K562 (cell line): Measurements from ENCODE around the gene C19orf85. TPM values are rescaled to one million over a fixed set of nuclear protein-coding genes. Genes with fewer than 3 reads are reported as not detected.

Source experiments
- ATAC-seq: fragments of 200-7000 bp; cut with Tn5 transposase; 3 replicates; pipeline ENCODE4 v1.9.1; 2020; ENCODE audit warnings: moderate library complexity
- BruUV-seq: library from RNA; stranded (reverse); fragments of 400-500 nt; replicated peaks from 2 replicates; lab custom pipeline; 2021; lab: Mats Ljungman, UMichigan
- CTCF ChIA-PET: fragments of 300-600 bp; formaldehyde crosslinking; extraction: SDS; loops from one replicate; lab custom pipeline; 2021; ENCODE audit warnings: low intra/inter-chr PET ratio; lab: Yijun Ruan, JAX
- POLR2A ChIA-PET: fragments of 300-600, 350-650 bp; sonication (Branson Sonifier 250); formaldehyde crosslinking; extraction: SDS; loops from one replicate; lab custom pipeline; 2021; ENCODE audit warnings: antibody characterized with exemption, inconsistent platforms; lab: Yijun Ruan, JAX
- DNase-seq, 4 experiments: peaks; one replicate each; pipeline versions ENCODE4 v3.0.0 to v3.0.0-alpha.2; 2011 to 2018; ENCODE audit warnings: low spot score in 3 of 4, mixed read lengths in 3 of 4; ENCODE audit errors: extremely low read depth in 1 of 4
- FAIRE-seq: peaks from 2 replicates; lab custom pipeline; 2011; peaks lifted over from hg19 to GRCh38; lab: Jason Lieb, UNC
- H2AFZ ChIP-seq: 2 replicates; pipeline ENCODE4 v1.6.0; 2011; ENCODE audit warnings: low read depth, low read length, control low read depth, inconsistent platforms
- H3K27ac ChIP-seq: fragments of 200-600 bp; 3 replicates; pipeline ENCODE4 v1.8.0; 2011; ENCODE audit warnings: low read depth, mild to moderate bottlenecking, control low read depth, inconsistent platforms, low read length, moderate library complexity, mixed read lengths; ENCODE audit errors: extremely low read depth
- H3K27me3 ChIP-seq, 2 experiments: fragments of 300-600 bp in 1 of 2; 2 replicates in 1 of 2; 3 replicates in 1 of 2; pipeline versions ENCODE4 v1.6.0 to v1.8.0; 2011; ENCODE audit warnings: inconsistent platforms in 2 of 2, low read length in 2 of 2, mild to moderate bottlenecking in 1 of 2, mixed read lengths in 1 of 2, moderate library complexity in 1 of 2; ENCODE audit not compliant: control insufficient read depth in 2 of 2, insufficient read depth in 2 of 2
- H3K36me3 ChIP-seq: fragments of 300-600 bp; 3 replicates; pipeline ENCODE4 v1.8.0; 2011; ENCODE audit warnings: mild to moderate bottlenecking, low read length, inconsistent platforms; ENCODE audit not compliant: control insufficient read depth, insufficient read depth
- H3K4me1 ChIP-seq, 2 experiments: fragments of 200-600 bp in 1 of 2; replicated peaks in 1 of 2; 2 replicates in 1 of 2; 3 replicates in 1 of 2; pipeline versions ENCODE4 v1.5.1 to v1.8.0; 2011; ENCODE audit warnings: inconsistent platforms in 2 of 2, low read length in 2 of 2, mild to moderate bottlenecking in 1 of 2, mixed read lengths in 1 of 2, moderate library complexity in 1 of 2; ENCODE audit not compliant: control insufficient read depth in 2 of 2, insufficient read depth in 2 of 2
- H3K4me2 ChIP-seq: 2 replicates; pipeline ENCODE4 v1.6.1; 2011; ENCODE audit warnings: low read length, control low read depth, inconsistent platforms, mixed read lengths; ENCODE audit not compliant: insufficient read depth
- H3K4me3 ChIP-seq: fragments of 200-600 bp; sonication (generic), shearing (Covaris generic); 2 replicates; pipeline ENCODE4 v1.5.1; 2016; ENCODE audit warnings: control low read depth, inconsistent platforms
- H3K79me2 ChIP-seq: fragments of 200-600 bp; 3 replicates; pipeline ENCODE4 v1.8.0; 2011; ENCODE audit warnings: low read length, inconsistent platforms; ENCODE audit not compliant: control insufficient read depth, insufficient read depth
- H3K9ac ChIP-seq, 2 experiments: 2 replicates each; pipeline versions ENCODE4 v1.6.0 to v1.6.1; 2011; ENCODE audit warnings: low read depth in 2 of 2, low read length in 2 of 2, control low read depth in 1 of 2, inconsistent platforms in 1 of 2, mild to moderate bottlenecking in 1 of 2, mixed read lengths in 1 of 2; ENCODE audit not compliant: insufficient read depth in 1 of 2
- H3K9me1 ChIP-seq: one replicate; pipeline ENCODE4 v1.6.0; 2011; ENCODE audit warnings: inconsistent platforms, mild to moderate bottlenecking, low read length, moderate library complexity; ENCODE audit not compliant: control insufficient read depth, insufficient read depth
- H3K9me3 ChIP-seq: replicated peaks from 2 replicates; pipeline ENCODE4 v1.5.1; 2011; ENCODE audit warnings: low read depth, low read length, inconsistent platforms; ENCODE audit not compliant: control insufficient read depth, insufficient read depth
- H4K20me1 ChIP-seq: replicated peaks from 2 replicates; pipeline ENCODE4 v1.6.1; 2011; ENCODE audit warnings: low read length, inconsistent platforms, mixed read lengths; ENCODE audit not compliant: control insufficient read depth, insufficient read depth
- CBFA2T2 ChIP-seq: fragments of 450-650 bp; conservative IDR thresholded peaks from 2 replicates; pipeline ENCODE4 v1.6.1; 2017; ENCODE audit warnings: mild to moderate bottlenecking
- CBX2 ChIP-seq: fragments of 200-600 bp; sonication (generic); IDR thresholded peaks from one replicate; pipeline ENCODE4 v1.6.1; 2012; ENCODE audit warnings: mild to moderate bottlenecking, low read length, inconsistent platforms; ENCODE audit not compliant: insufficient read depth, poor library complexity, severe bottlenecking
- CTCFL ChIP-seq: IDR thresholded peaks from 2 replicates; pipeline ENCODE4 v1.6.1; 2011; ENCODE audit warnings: borderline replicate concordance, low read depth, mild to moderate bottlenecking, moderate library complexity, low read length; ENCODE audit not compliant: insufficient read depth, poor library complexity, severe bottlenecking
- DPF2 ChIP-seq: fragments of 450-650 bp; IDR thresholded peaks from 2 replicates; pipeline ENCODE4 v1.6.1; 2016
- GATA2 ChIP-seq: sonication (generic); formaldehyde crosslinking; IDR thresholded peaks from 2 replicates; pipeline ENCODE4 v1.4.0; 2020; ENCODE audit warnings: mild to moderate bottlenecking, missing genetic modification reagents
- GTF2A2 ChIP-seq: IDR thresholded peaks from 2 replicates; pipeline ENCODE4 v1.6.1; 2016; ENCODE audit warnings: mild to moderate bottlenecking, missing genetic modification characterization, missing compliant biosample characterization
- KAT7 ChIP-seq: sonication (generic); formaldehyde crosslinking; IDR thresholded peaks from 2 replicates; pipeline ENCODE4 v1.8.0; 2022; ENCODE audit warnings: missing genetic modification reagents, mild to moderate bottlenecking, borderline replicate concordance
- KAT8 ChIP-seq: fragments of 450-650 bp; IDR thresholded peaks from 2 replicates; pipeline ENCODE4 v1.6.1; 2016; ENCODE audit warnings: low read depth, mild to moderate bottlenecking
- KLF16 ChIP-seq: IDR thresholded peaks from 2 replicates; pipeline ENCODE4 v1.6.1; 2016; ENCODE audit warnings: antibody characterized with exemption
- MTA1 ChIP-seq: fragments of 450-650 bp; IDR thresholded peaks from 2 replicates; pipeline ENCODE4 v1.6.1; 2017; ENCODE audit warnings: borderline replicate concordance
- RBM25 ChIP-seq: fragments of 200-400 bp; formaldehyde crosslinking; IDR thresholded peaks from 2 replicates; pipeline ENCODE4 v1.6.1; 2018; ENCODE audit warnings: low read length, low read depth, moderate library complexity; ENCODE audit not compliant: severe bottlenecking
- SAP30 ChIP-seq: fragments of 200-600 bp; sonication (generic); IDR thresholded peaks from 2 replicates; pipeline ENCODE4 v1.6.1; 2012; ENCODE audit warnings: borderline replicate concordance, low read depth, mild to moderate bottlenecking, moderate library complexity, low read length, control low read depth, inconsistent platforms; ENCODE audit not compliant: insufficient read depth, poor library complexity, severe bottlenecking
- SIN3B ChIP-seq: fragments of 450-650 bp; IDR thresholded peaks from 2 replicates; pipeline ENCODE4 v1.6.1; 2017; ENCODE audit warnings: low read depth, mild to moderate bottlenecking, moderate library complexity
- SMARCA4 ChIP-seq: fragments of 450-650 bp; IDR thresholded peaks from 2 replicates; pipeline ENCODE4 v1.6.1; 2016
- TAF1 ChIP-seq: IDR thresholded peaks from 2 replicates; pipeline ENCODE4 v1.6.1; 2011; ENCODE audit warnings: mild to moderate bottlenecking, low read length, moderate library complexity; ENCODE audit not compliant: insufficient read depth, control insufficient read depth, severe bottlenecking; ENCODE audit errors: extremely low read depth
- TAL1 ChIP-seq: fragments of 450-650 bp; IDR thresholded peaks from 2 replicates; pipeline ENCODE4 v1.6.1; 2016; ENCODE audit warnings: mild to moderate bottlenecking
- TEAD4 ChIP-seq, 2 experiments: sonication (generic) in 1 of 2; formaldehyde crosslinking in 1 of 2; IDR thresholded peaks; 2 replicates each; pipeline versions ENCODE4 v1.6.1 to v1.8.0; 2012 to 2022; ENCODE audit warnings: borderline replicate concordance in 1 of 2, inconsistent platforms in 1 of 2, low read length in 1 of 2, mild to moderate bottlenecking in 1 of 2, missing genetic modification reagents in 1 of 2
- ZNF124 ChIP-seq: sonication (generic); formaldehyde crosslinking; IDR thresholded peaks from 2 replicates; pipeline ENCODE4 v1.8.1; 2022; ENCODE audit warnings: missing genetic modification reagents
- ZNF24 ChIP-seq: fragments of 450-650 bp; IDR thresholded peaks from 2 replicates; pipeline ENCODE4 v1.6.1; 2016
- ZNF431 ChIP-seq: sonication (generic); formaldehyde crosslinking; IDR thresholded peaks from 2 replicates; pipeline ENCODE4 v1.8.0; 2022; ENCODE audit warnings: mild to moderate bottlenecking, missing genetic modification reagents
- WGBS: fragments of 100-300 bp; shearing (Covaris generic); methylation state at CpG from one replicate; pipeline ENCODE4 v1.1.6; 2016; ENCODE audit warnings: low coverage, mixed read lengths; ENCODE audit not compliant: insufficient coverage; ENCODE audit errors: missing lambda C conversion rate; 5-methylcytosine and 5-hydroxymethylcytosine counted together
- in situ Hi-C: fragments of 300-500 bp; cut with MboI; formaldehyde crosslinking; loops from 4 replicates; pipeline ENCODE4 v1.15.0; 2018; ENCODE audit warnings: inconsistent platforms, mixed read lengths
- intact Hi-C: fragments of 100-400 bp; cut with micrococcal nuclease; formaldehyde crosslinking; loops from 2 replicates; pipeline ENCODE4 v1.14.2; 2022
- polyA plus RNA-seq, 8 experiments: library from polyadenylated mRNA; depleted of rRNA in 4 of 8; stranded (reverse) in 5 of 8; unstranded in 3 of 8; fragments of >200 nt; fragmentation: Nextera tagmentation in 2 of 8; fragmentation: Illumina TruSeq in 1 of 8; extraction: Ambion mirVana in 2 of 8; extraction: Trizol in 1 of 8; gene quantifications; 2 replicates each; pipeline versions ENCODE4 v1.2.1 to v1.2.3, GENCODE V29; 2011 to 2014; ENCODE audit warnings: inconsistent platforms in 1 of 8, missing spikeins in 1 of 8
- total RNA-seq, 7 experiments: library from RNA; depleted of rRNA in 6 of 7; stranded (reverse); fragments of >200 nt in 6 of 7; fragmentation: Illumina TruSeq in 2 of 7; extraction: Trizol in 2 of 7; gene quantifications; 2 replicates each; pipeline versions ENCODE4 v1.2.1 to v1.2.3, GENCODE V29; 2011 to 2021; ENCODE audit warnings: low replicate concordance in 1 of 7

Gene C19orf85
- total and polyA plus RNA-seq, 9 of the 15 experiments (the other 6 are each of a cell fraction or from before 2014, with no cell fraction given) = not detected

GRCh38 chr19:55443824-55444480 lies 20.6 kb downstream of the C19orf85 start:
- Histone ChIP-seq H3K27ac (no peak overlapping the region), H3K79me2 (no peaks in the 10 kb centered on the region), H3K4me2 (peak overlapping the region; percentile 53; the same call in 1 of the 2 replicates), H3K36me3 (no peaks in the 10 kb centered on the region), H2AFZ (no peak overlapping the region), H3K4me3 (no peak overlapping the region), H4K20me1 (peaks cover 6% of the 10 kb centered on the region; the same call in 1 of the 2 replicates), H3K27me3 (peaks cover 6 to 32% of the 10 kb centered on the region in 2 experiments), H3K9me1 (no peaks in the 10 kb centered on the region), H3K4me1 (peaks cover 21 to 65% of the 10 kb centered on the region in 2 experiments), H3K9me3 (no peaks in the 10 kb centered on the region), H3K9ac (peak overlapping the region in 1 of 2 experiments; percentile 42; a peak in 1 of 4 replicates)
- no peak for FAIRE-seq
- WGBS = 8% methylated on average over 17 of the region's 18 CpGs
- in situ Hi-C loops = loop anchor here (25.0 kb wide), 1 partner anchor 782 kb away; the partner anchor contains the start of gene LILRB4
- ChIA-PET POLR2A (interaction anchor here (0.5 to 1.3 kb wide), 4 partner anchors 9 to 166 kb away, joined by 3 to 5 read pairs (median 4); partner anchors contain the start of gene KMT5C), CTCF (no interaction called here)
- DNase-seq = peak; percentile 46 to 54 (median 52)
- BruUV-seq = no TSS peak
- intact Hi-C loops = no loop called here
- no peak for ATAC-seq
- no peak for TF ChIP-seq ZNF124 (CRISPR knock-in tag)
- TF ChIP-seq TAF1 = no peak
- TF ChIP-seq TAL1 = peak; percentile 78
- 0 out of 2 replicates have a peak, but pooled peaks have one; percentile 15 for TF ChIP-seq GATA2 (CRISPR knock-in tag)
- TF ChIP-seq TEAD4 (IDR thresholded peaks at IDR 0.05; ENCODE audit: low read length) = peak; percentile 82
- no peak for TF ChIP-seq TEAD4 (CRISPR knock-in tag; IDR thresholded peaks at IDR 0.05; ENCODE audit: borderline replicate concordance)
- TF ChIP-seq SAP30 = no peak
- no peak for TF ChIP-seq ZNF24
- peak; percentile 25; the same call in 1 of the 2 replicates for TF ChIP-seq KLF16
- no peak for TF ChIP-seq GTF2A2 (tag)
- 0 out of 2 replicates have a peak, but pooled peaks have one; percentile 17 for TF ChIP-seq SMARCA4
- no peak for TF ChIP-seq CBX2
- peak; percentile 29 for TF ChIP-seq RBM25
- no peak for TF ChIP-seq KAT8
- TF ChIP-seq CTCFL = no peak
- no peak for TF ChIP-seq KAT7
- TF ChIP-seq DPF2 = peak; percentile 33; the same call in 1 of the 2 replicates
- TF ChIP-seq ZNF431 = no peak
- no peak for TF ChIP-seq MTA1
- TF ChIP-seq SIN3B = no peak
- TF ChIP-seq CBFA2T2 = peak; percentile 80
